ENCODE measurements around the gene KLB. TPM values are rescaled to one million over a fixed set of nuclear protein-coding genes. Genes with fewer than 3 reads are reported as not detected.
A peak's percentile ranks its signal among the peaks of the same experiment; 100 is the strongest.

Gene KLB
- total and polyA plus RNA-seq, 2 experiments from 2014 or later, result 0.03 to 0.19 TPM

DNA sequence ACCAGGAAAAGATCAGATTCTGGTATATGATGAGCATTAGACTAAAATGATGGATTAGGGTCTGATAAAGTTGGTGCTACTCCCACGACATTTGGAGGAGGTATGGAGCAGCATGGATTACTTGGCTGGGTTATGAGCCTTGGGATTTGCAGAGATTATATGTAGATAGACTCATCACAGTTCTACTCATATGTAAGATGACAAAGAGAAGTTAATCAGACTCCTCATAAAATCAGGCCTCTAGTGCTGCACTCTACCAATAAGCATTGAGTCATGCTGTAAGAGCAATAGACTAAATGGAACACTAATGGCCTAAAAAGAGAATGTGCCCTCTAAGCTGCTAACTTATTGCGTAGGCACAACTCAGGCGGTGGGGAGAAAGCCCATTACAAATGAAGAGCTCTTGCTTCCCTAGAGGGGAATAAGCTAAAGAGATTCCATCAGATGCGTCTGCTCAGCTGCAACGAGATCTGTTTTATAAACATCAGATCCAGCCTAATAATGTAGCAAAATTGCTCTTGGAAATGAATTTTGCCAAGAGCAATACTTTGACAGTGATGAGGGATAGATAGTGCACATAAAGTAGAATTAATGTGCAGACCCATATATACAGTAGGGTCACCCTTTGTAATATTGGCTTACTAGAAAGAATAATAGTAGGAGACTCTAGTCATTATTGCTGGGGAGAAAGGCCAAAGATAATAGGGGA is 69.6 kb downstream of the KLB start:
- Mint-ChIP-seq H3K4me3 (no peak overlapping the region), H3K9me3 (no peaks in the 10 kb centered on the region), H3K36me3 (ENCODE audit: low read depth) (peaks cover 37% of the 10 kb centered on the region), H3K27ac (no peak overlapping the region), H3K4me1 (no peaks in the 10 kb centered on the region), H3K27me3 (ENCODE audit: insufficient read depth, low read depth, poor library complexity) (peaks cover 3% of the 10 kb centered on the region)
- no peaks in the 10 kb centered on the region for H3K9me2 ChIP-seq (ENCODE audit: insufficient read depth)
- ATAC-seq, result no peak
- no peak overlapping the region for H3K27ac ChIP-seq (ENCODE audit: low read depth)
- TF ChIP-seq, protein P1, sequence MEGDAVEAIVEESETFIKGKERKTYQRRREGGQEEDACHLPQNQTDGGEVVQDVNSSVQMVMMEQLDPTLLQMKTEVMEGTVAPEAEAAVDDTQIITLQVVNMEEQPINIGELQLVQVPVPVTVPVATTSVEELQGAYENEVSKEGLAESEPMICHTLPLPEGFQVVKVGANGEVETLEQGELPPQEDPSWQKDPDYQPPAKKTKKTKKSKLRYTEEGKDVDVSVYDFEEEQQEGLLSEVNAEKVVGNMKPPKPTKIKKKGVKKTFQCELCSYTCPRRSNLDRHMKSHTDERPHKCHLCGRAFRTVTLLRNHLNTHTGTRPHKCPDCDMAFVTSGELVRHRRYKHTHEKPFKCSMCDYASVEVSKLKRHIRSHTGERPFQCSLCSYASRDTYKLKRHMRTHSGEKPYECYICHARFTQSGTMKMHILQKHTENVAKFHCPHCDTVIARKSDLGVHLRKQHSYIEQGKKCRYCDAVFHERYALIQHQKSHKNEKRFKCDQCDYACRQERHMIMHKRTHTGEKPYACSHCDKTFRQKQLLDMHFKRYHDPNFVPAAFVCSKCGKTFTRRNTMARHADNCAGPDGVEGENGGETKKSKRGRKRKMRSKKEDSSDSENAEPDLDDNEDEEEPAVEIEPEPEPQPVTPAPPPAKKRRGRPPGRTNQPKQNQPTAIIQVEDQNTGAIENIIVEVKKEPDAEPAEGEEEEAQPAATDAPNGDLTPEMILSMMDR (conservative IDR thresholded peaks at IDR 0.05; ENCODE audit: low read depth in 2 of 2), result no peak
- no peak for TF ChIP-seq CREB1 (CRISPR knock-in tag; IDR thresholded peaks at IDR 0.05; ENCODE audit: low read depth)
- TF ChIP-seq EZH2phosphoT487 (IDR thresholded peaks at IDR 0.05; ENCODE audit: unreplicated experiment), result no peak
- no peaks in the 10 kb centered on the region for H4K20me1 ChIP-seq (replicated peaks; ENCODE audit: insufficient read depth)
- H3K4me2 ChIP-seq, result no peak overlapping the region
- no peak overlapping the region for H2AFZ ChIP-seq
- no peak overlapping the region for H3K4me3 ChIP-seq
- no peaks in the 10 kb centered on the region for H3K4me1 ChIP-seq (ENCODE audit: insufficient read depth)
- H3K79me2 ChIP-seq (replicated peaks; ENCODE audit: insufficient read depth), result no peaks in the 10 kb centered on the region
- no peaks in the 10 kb centered on the region for H3F3A ChIP-seq (replicated peaks; ENCODE audit: low read depth)
- peaks cover 19% of the 10 kb centered on the region; the same call in 1 of the 2 replicates for H3K36me3 ChIP-seq (ENCODE audit: insufficient read depth)
- no peak for DNase-seq (ENCODE audit: low spot score)
- no peaks in the 10 kb centered on the region for H3K27me3 ChIP-seq (ENCODE audit: insufficient read depth)

DNA sequence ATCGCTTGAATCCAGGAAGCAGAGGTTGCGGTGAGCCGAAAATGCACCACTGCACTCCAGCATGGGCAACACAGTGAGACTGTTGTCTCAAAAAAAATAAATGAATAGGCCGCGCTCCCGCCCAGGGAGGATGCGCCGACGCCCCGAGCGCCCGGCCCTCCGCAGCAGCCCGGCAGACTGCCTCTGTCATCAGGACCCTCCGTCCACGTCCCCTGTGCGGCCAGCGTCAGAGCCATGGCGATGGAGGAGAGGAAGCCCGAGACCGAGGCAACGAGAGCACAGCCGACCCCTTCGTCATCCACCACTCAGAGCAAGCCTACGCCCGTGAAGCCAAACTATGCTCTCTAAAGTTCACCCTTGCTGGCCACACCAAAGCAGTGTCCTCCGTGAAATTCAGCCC is 73.5 kb downstream of the KLB start:
- no peaks in the 10 kb centered on the region for H3K4me1 ChIP-seq (ENCODE audit: insufficient read depth)
- no peak; the same call in 2 of the 3 replicates for ATAC-seq
- 0 out of 2 replicates have a peak overlapping the region, but pooled peaks have one; percentile 45 for H3K27ac ChIP-seq (ENCODE audit: low read depth)
- no peak overlapping the region for H3K4me2 ChIP-seq
- H2AFZ ChIP-seq, result peak overlapping the region; percentile 60
- H3K4me3 ChIP-seq, result no peak overlapping the region
- H3K27me3 Mint-ChIP-seq (ENCODE audit: insufficient read depth, low read depth, poor library complexity), result peaks cover 3% of the 10 kb centered on the region
- no peaks in the 10 kb centered on the region for H3K36me3 ChIP-seq (ENCODE audit: insufficient read depth)
- TF ChIP-seq ZNF114 (CRISPR knock-in tag; IDR thresholded peaks at IDR 0.05) (no peak), CREB1 (CRISPR knock-in tag; IDR thresholded peaks at IDR 0.05; ENCODE audit: low read depth) (no peak), EZH2 (IDR thresholded peaks at IDR 0.05; ENCODE audit: low read depth, unreplicated experiment) (no peak), EZH2phosphoT487 (IDR thresholded peaks at IDR 0.05; ENCODE audit: unreplicated experiment) (no peak), JUNB (IDR thresholded peaks at IDR 0.05; ENCODE audit: unreplicated experiment) (no peak)
- TF ChIP-seq, protein P2, sequence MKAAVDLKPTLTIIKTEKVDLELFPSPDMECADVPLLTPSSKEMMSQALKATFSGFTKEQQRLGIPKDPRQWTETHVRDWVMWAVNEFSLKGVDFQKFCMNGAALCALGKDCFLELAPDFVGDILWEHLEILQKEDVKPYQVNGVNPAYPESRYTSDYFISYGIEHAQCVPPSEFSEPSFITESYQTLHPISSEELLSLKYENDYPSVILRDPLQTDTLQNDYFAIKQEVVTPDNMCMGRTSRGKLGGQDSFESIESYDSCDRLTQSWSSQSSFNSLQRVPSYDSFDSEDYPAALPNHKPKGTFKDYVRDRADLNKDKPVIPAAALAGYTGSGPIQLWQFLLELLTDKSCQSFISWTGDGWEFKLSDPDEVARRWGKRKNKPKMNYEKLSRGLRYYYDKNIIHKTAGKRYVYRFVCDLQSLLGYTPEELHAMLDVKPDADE (IDR thresholded peaks at IDR 0.05), result no peak
- TF ChIP-seq, protein P3, sequence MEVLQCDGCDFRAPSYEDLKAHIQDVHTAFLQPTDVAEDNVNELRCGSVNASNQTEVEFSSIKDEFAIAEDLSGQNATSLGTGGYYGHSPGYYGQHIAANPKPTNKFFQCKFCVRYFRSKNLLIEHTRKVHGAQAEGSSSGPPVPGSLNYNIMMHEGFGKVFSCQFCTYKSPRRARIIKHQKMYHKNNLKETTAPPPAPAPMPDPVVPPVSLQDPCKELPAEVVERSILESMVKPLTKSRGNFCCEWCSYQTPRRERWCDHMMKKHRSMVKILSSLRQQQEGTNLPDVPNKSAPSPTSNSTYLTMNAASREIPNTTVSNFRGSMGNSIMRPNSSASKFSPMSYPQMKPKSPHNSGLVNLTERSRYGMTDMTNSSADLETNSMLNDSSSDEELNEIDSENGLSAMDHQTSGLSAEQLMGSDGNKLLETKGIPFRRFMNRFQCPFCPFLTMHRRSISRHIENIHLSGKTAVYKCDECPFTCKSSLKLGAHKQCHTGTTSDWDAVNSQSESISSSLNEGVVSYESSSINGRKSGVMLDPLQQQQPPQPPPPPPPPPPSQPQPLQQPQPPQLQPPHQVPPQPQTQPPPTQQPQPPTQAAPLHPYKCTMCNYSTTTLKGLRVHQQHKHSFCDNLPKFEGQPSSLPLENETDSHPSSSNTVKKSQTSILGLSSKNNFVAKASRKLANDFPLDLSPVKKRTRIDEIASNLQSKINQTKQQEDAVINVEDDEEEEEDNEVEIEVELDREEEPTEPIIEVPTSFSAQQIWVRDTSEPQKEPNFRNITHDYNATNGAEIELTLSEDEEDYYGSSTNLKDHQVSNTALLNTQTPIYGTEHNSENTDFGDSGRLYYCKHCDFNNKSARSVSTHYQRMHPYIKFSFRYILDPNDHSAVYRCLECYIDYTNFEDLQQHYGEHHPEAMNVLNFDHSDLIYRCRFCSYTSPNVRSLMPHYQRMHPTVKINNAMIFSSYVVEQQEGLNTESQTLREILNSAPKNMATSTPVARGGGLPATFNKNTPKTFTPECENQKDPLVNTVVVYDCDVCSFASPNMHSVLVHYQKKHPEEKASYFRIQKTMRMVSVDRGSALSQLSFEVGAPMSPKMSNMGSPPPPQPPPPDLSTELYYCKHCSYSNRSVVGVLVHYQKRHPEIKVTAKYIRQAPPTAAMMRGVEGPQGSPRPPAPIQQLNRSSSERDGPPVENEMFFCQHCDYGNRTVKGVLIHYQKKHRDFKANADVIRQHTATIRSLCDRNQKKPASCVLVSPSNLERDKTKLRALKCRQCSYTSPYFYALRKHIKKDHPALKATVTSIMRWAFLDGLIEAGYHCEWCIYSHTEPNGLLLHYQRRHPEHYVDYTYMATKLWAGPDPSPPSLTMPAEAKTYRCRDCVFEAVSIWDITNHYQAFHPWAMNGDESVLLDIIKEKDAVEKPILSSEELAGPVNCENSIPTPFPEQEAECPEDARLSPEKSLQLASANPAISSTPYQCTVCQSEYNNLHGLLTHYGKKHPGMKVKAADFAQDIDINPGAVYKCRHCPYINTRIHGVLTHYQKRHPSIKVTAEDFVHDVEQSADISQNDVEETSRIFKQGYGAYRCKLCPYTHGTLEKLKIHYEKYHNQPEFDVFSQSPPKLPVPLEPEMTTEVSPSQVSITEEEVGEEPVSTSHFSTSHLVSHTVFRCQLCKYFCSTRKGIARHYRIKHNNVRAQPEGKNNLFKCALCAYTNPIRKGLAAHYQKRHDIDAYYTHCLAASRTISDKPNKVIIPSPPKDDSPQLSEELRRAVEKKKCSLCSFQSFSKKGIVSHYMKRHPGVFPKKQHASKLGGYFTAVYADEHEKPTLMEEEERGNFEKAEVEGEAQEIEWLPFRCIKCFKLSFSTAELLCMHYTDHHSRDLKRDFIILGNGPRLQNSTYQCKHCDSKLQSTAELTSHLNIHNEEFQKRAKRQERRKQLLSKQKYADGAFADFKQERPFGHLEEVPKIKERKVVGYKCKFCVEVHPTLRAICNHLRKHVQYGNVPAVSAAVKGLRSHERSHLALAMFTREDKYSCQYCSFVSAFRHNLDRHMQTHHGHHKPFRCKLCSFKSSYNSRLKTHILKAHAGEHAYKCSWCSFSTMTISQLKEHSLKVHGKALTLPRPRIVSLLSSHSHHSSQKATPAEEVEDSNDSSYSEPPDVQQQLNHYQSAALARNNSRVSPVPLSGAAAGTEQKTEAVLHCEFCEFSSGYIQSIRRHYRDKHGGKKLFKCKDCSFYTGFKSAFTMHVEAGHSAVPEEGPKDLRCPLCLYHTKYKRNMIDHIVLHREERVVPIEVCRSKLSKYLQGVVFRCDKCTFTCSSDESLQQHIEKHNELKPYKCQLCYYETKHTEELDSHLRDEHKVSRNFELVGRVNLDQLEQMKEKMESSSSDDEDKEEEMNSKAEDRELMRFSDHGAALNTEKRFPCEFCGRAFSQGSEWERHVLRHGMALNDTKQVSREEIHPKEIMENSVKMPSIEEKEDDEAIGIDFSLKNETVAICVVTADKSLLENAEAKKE (CRISPR knock-in tag; IDR thresholded peaks at IDR 0.05), result no peak
- no peak for DNase-seq (ENCODE audit: low spot score)
- no peaks in the 10 kb centered on the region for H3K79me2 ChIP-seq (replicated peaks; ENCODE audit: insufficient read depth)
- no peak overlapping the region; the same call in 1 of the 2 replicates for H3K27ac Mint-ChIP-seq
- no peaks in the 10 kb centered on the region for H3K9me2 ChIP-seq (ENCODE audit: insufficient read depth)
- peaks cover 15% of the 10 kb centered on the region for H3K9me3 Mint-ChIP-seq
- no peaks in the 10 kb centered on the region for H3K27me3 ChIP-seq (ENCODE audit: insufficient read depth)
- no peaks in the 10 kb centered on the region for H4K20me1 ChIP-seq (replicated peaks; ENCODE audit: insufficient read depth)
- H3K4me3 Mint-ChIP-seq, result no peak overlapping the region
- H3K36me3 Mint-ChIP-seq (ENCODE audit: low read depth), result peaks cover 23% of the 10 kb centered on the region
- H3F3A ChIP-seq (replicated peaks; ENCODE audit: low read depth), result no peaks in the 10 kb centered on the region
- no peaks in the 10 kb centered on the region for H3K4me1 Mint-ChIP-seq
